ENCODE data around the gene CCL25. TPM values are rescaled to one million over a fixed set of nuclear protein-coding genes. Genes with fewer than 3 reads are reported as not detected.
A peak's percentile ranks its signal among the peaks of the same experiment; 100 is the strongest.

The CCL25 gene
- total and polyA plus RNA-seq, 2 experiments from 2014 or later, result 0.52 to 0.73 TPM

DNA sequence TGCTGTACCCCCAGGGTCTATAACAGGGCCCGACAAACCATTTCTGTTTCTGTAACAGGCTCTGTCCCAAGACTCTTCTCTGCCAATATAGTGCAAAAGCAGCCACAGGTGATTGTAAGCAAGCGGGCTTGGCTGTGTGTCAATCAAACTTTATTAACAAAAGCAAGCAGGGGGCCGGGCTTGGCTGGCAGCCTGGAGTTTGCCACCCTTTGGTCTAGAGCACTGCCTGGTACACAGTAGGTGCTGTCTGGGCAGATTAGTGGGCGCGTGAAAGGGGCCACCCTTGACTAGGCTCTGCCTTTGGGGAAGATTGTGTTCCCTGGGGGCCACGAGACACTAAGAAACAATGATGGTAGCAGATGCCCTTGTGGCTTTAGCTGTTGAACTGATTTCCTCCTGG is 27.4 kb downstream of the CCL25 start:
- Histone ChIP-seq H3K4me1 (ENCODE audit: insufficient read depth) (no peaks in the 10 kb centered on the region), H3K27ac (ENCODE audit: low read depth) (0 out of 2 replicates have a peak overlapping the region, but pooled peaks have one; percentile 66), H3F3A (replicated peaks; ENCODE audit: low read depth) (no peaks in the 10 kb centered on the region), H4K20me1 (replicated peaks; ENCODE audit: insufficient read depth) (no peaks in the 10 kb centered on the region; the same call in 1 of the 2 replicates), H3K4me3 (no peak overlapping the region), H3K9me2 (ENCODE audit: insufficient read depth) (no peaks in the 10 kb centered on the region), H3K36me3 (ENCODE audit: insufficient read depth) (no peaks in the 10 kb centered on the region), H3K27me3 (ENCODE audit: insufficient read depth) (no peaks in the 10 kb centered on the region), H3K79me2 (replicated peaks; ENCODE audit: insufficient read depth) (no peaks in the 10 kb centered on the region), H3K4me2 (no peak overlapping the region), H2AFZ (no peak overlapping the region)
- Mint-ChIP-seq H3K9me3 (no peaks in the 10 kb centered on the region), H3K4me3 (no peak overlapping the region), H3K4me1 (no peaks in the 10 kb centered on the region), H3K36me3 (ENCODE audit: low read depth) (peaks cover 47% of the 10 kb centered on the region), H3K27ac (no peak overlapping the region), H3K27me3 (ENCODE audit: insufficient read depth, low read depth, poor library complexity) (peaks cover 5% of the 10 kb centered on the region)
- TF ChIP-seq ZNF114 (CRISPR knock-in tag; IDR thresholded peaks at IDR 0.05) (no peak), EZH2phosphoT487 (IDR thresholded peaks at IDR 0.05; ENCODE audit: unreplicated experiment) (no peak), NANOG (IDR thresholded peaks at IDR 0.05; ENCODE audit: borderline replicate concordance) (no peak)
- TF ChIP-seq, protein P1, sequence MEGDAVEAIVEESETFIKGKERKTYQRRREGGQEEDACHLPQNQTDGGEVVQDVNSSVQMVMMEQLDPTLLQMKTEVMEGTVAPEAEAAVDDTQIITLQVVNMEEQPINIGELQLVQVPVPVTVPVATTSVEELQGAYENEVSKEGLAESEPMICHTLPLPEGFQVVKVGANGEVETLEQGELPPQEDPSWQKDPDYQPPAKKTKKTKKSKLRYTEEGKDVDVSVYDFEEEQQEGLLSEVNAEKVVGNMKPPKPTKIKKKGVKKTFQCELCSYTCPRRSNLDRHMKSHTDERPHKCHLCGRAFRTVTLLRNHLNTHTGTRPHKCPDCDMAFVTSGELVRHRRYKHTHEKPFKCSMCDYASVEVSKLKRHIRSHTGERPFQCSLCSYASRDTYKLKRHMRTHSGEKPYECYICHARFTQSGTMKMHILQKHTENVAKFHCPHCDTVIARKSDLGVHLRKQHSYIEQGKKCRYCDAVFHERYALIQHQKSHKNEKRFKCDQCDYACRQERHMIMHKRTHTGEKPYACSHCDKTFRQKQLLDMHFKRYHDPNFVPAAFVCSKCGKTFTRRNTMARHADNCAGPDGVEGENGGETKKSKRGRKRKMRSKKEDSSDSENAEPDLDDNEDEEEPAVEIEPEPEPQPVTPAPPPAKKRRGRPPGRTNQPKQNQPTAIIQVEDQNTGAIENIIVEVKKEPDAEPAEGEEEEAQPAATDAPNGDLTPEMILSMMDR (conservative IDR thresholded peaks at IDR 0.05; ENCODE audit: low read depth in 2 of 2), result no peak
- DNase-seq (ENCODE audit: low spot score), result no peak
- ATAC-seq, result no peak

DNA sequence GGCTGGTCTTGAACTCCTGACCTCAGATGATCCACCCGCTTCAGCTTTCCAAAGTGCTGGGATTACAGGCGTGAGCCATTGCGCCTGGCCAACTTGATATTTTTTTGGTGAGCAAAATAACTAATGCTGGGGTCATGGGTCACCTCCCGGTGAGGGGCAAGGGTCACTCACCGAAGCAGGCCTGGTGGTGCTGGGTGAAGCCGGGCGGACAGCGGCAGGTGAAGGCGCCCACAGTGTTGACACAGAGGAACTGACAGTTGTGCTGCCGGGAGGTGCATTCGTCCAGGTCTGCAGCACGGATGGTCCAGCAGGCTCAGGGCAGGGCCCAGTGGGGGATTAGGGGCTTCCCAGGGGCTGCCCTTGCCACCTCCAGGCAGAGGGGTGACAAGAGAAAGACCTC is 28.3 kb downstream of the CCL25 start:
- Mint-ChIP-seq H3K36me3 (ENCODE audit: low read depth) (peaks cover 40% of the 10 kb centered on the region), H3K4me1 (no peaks in the 10 kb centered on the region), H3K4me3 (no peak overlapping the region), H3K27ac (no peak overlapping the region; the same call in 1 of the 2 replicates), H3K9me3 (no peaks in the 10 kb centered on the region), H3K27me3 (ENCODE audit: insufficient read depth, low read depth, poor library complexity) (peaks cover 3% of the 10 kb centered on the region)
- Histone ChIP-seq H3K4me1 (ENCODE audit: insufficient read depth) (no peaks in the 10 kb centered on the region), H3K27ac (ENCODE audit: low read depth) (no peak overlapping the region), H3K9me2 (ENCODE audit: insufficient read depth) (no peaks in the 10 kb centered on the region), H3K36me3 (ENCODE audit: insufficient read depth) (no peaks in the 10 kb centered on the region), H3K4me3 (no peak overlapping the region), H3K27me3 (ENCODE audit: insufficient read depth) (no peaks in the 10 kb centered on the region), H3K4me2 (no peak overlapping the region), H3F3A (replicated peaks; ENCODE audit: low read depth) (no peaks in the 10 kb centered on the region), H2AFZ (no peak overlapping the region), H4K20me1 (replicated peaks; ENCODE audit: insufficient read depth) (no peaks in the 10 kb centered on the region; the same call in 1 of the 2 replicates), H3K79me2 (replicated peaks; ENCODE audit: insufficient read depth) (no peaks in the 10 kb centered on the region)
- DNase-seq (ENCODE audit: low spot score) (no peak), ATAC-seq (no peak)
- no peak for TF ChIP-seq NANOG (IDR thresholded peaks at IDR 0.05; ENCODE audit: borderline replicate concordance)
- TF ChIP-seq STAT1 (IDR thresholded peaks at IDR 0.05; ENCODE audit: unreplicated experiment), result no peak
- TF ChIP-seq, protein P2, sequence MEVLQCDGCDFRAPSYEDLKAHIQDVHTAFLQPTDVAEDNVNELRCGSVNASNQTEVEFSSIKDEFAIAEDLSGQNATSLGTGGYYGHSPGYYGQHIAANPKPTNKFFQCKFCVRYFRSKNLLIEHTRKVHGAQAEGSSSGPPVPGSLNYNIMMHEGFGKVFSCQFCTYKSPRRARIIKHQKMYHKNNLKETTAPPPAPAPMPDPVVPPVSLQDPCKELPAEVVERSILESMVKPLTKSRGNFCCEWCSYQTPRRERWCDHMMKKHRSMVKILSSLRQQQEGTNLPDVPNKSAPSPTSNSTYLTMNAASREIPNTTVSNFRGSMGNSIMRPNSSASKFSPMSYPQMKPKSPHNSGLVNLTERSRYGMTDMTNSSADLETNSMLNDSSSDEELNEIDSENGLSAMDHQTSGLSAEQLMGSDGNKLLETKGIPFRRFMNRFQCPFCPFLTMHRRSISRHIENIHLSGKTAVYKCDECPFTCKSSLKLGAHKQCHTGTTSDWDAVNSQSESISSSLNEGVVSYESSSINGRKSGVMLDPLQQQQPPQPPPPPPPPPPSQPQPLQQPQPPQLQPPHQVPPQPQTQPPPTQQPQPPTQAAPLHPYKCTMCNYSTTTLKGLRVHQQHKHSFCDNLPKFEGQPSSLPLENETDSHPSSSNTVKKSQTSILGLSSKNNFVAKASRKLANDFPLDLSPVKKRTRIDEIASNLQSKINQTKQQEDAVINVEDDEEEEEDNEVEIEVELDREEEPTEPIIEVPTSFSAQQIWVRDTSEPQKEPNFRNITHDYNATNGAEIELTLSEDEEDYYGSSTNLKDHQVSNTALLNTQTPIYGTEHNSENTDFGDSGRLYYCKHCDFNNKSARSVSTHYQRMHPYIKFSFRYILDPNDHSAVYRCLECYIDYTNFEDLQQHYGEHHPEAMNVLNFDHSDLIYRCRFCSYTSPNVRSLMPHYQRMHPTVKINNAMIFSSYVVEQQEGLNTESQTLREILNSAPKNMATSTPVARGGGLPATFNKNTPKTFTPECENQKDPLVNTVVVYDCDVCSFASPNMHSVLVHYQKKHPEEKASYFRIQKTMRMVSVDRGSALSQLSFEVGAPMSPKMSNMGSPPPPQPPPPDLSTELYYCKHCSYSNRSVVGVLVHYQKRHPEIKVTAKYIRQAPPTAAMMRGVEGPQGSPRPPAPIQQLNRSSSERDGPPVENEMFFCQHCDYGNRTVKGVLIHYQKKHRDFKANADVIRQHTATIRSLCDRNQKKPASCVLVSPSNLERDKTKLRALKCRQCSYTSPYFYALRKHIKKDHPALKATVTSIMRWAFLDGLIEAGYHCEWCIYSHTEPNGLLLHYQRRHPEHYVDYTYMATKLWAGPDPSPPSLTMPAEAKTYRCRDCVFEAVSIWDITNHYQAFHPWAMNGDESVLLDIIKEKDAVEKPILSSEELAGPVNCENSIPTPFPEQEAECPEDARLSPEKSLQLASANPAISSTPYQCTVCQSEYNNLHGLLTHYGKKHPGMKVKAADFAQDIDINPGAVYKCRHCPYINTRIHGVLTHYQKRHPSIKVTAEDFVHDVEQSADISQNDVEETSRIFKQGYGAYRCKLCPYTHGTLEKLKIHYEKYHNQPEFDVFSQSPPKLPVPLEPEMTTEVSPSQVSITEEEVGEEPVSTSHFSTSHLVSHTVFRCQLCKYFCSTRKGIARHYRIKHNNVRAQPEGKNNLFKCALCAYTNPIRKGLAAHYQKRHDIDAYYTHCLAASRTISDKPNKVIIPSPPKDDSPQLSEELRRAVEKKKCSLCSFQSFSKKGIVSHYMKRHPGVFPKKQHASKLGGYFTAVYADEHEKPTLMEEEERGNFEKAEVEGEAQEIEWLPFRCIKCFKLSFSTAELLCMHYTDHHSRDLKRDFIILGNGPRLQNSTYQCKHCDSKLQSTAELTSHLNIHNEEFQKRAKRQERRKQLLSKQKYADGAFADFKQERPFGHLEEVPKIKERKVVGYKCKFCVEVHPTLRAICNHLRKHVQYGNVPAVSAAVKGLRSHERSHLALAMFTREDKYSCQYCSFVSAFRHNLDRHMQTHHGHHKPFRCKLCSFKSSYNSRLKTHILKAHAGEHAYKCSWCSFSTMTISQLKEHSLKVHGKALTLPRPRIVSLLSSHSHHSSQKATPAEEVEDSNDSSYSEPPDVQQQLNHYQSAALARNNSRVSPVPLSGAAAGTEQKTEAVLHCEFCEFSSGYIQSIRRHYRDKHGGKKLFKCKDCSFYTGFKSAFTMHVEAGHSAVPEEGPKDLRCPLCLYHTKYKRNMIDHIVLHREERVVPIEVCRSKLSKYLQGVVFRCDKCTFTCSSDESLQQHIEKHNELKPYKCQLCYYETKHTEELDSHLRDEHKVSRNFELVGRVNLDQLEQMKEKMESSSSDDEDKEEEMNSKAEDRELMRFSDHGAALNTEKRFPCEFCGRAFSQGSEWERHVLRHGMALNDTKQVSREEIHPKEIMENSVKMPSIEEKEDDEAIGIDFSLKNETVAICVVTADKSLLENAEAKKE (CRISPR knock-in tag; IDR thresholded peaks at IDR 0.05), result no peak
- TF ChIP-seq CREB1 (CRISPR knock-in tag; IDR thresholded peaks at IDR 0.05; ENCODE audit: low read depth), result no peak
- TF ChIP-seq JUNB (IDR thresholded peaks at IDR 0.05; ENCODE audit: unreplicated experiment), result no peak
- TF ChIP-seq POLR2AphosphoS5 (IDR thresholded peaks at IDR 0.05; ENCODE audit: low read depth), result no peak
- no peak for TF ChIP-seq ZNF331 (CRISPR knock-in tag; IDR thresholded peaks at IDR 0.05; ENCODE audit: low read depth)
- no peak for TF ChIP-seq ZNF114 (CRISPR knock-in tag; IDR thresholded peaks at IDR 0.05)
- TF ChIP-seq, protein P3, sequence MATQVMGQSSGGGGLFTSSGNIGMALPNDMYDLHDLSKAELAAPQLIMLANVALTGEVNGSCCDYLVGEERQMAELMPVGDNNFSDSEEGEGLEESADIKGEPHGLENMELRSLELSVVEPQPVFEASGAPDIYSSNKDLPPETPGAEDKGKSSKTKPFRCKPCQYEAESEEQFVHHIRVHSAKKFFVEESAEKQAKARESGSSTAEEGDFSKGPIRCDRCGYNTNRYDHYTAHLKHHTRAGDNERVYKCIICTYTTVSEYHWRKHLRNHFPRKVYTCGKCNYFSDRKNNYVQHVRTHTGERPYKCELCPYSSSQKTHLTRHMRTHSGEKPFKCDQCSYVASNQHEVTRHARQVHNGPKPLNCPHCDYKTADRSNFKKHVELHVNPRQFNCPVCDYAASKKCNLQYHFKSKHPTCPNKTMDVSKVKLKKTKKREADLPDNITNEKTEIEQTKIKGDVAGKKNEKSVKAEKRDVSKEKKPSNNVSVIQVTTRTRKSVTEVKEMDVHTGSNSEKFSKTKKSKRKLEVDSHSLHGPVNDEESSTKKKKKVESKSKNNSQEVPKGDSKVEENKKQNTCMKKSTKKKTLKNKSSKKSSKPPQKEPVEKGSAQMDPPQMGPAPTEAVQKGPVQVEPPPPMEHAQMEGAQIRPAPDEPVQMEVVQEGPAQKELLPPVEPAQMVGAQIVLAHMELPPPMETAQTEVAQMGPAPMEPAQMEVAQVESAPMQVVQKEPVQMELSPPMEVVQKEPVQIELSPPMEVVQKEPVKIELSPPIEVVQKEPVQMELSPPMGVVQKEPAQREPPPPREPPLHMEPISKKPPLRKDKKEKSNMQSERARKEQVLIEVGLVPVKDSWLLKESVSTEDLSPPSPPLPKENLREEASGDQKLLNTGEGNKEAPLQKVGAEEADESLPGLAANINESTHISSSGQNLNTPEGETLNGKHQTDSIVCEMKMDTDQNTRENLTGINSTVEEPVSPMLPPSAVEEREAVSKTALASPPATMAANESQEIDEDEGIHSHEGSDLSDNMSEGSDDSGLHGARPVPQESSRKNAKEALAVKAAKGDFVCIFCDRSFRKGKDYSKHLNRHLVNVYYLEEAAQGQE (IDR thresholded peaks at IDR 0.05; ENCODE audit: unreplicated experiment), result no peak
